Liver (tissue), 9 donors: Measurements from ENCODE around the gene CORO2B. TPM values are rescaled to one million over a fixed set of nuclear protein-coding genes. Genes with fewer than 3 reads are reported as not detected.
A peak's percentile ranks its signal among the peaks of the same experiment; 100 is the strongest.

Source experiments
- DNase-seq: peaks from one replicate; pipeline ENCODE4 v3.0.0-alpha.2; 2017; ENCODE audit warnings: low spot score
- H3K27ac ChIP-seq, 2 donors: one replicate each; pipeline ENCODE4 v1.7.0; 2013; ENCODE audit warnings: inconsistent platforms in 2 of 2, low read length in 2 of 2, control low read depth in 1 of 2, low read depth in 1 of 2, mild to moderate bottlenecking in 1 of 2
- H3K27me3 ChIP-seq, 4 donors: one replicate each; pipeline versions ENCODE4 v1.6.1 to v1.7.0; 2013; ENCODE audit warnings: low read length in 3 of 4, inconsistent platforms in 1 of 4, mild to moderate bottlenecking in 1 of 4, moderate library complexity in 1 of 4; ENCODE audit not compliant: control insufficient read depth in 4 of 4, insufficient read depth in 4 of 4
- H3K36me3 ChIP-seq, 4 donors: one replicate each; pipeline versions ENCODE4 v1.6.1 to v1.7.0; 2013; ENCODE audit warnings: low read length in 3 of 4, mild to moderate bottlenecking in 3 of 4, low read depth in 1 of 4, moderate library complexity in 1 of 4; ENCODE audit not compliant: control insufficient read depth in 4 of 4, insufficient read depth in 3 of 4
- H3K4me1 ChIP-seq, 4 donors: one replicate each; pipeline versions ENCODE4 v1.6.1 to v1.7.0; 2013; ENCODE audit warnings: low read length in 3 of 4, mild to moderate bottlenecking in 3 of 4, moderate library complexity in 1 of 4; ENCODE audit not compliant: control insufficient read depth in 4 of 4, insufficient read depth in 4 of 4
- H3K4me3 ChIP-seq, 3 donors: one replicate each; pipeline versions ENCODE4 v1.6.1 to v1.7.0; 2013; ENCODE audit warnings: low read length in 3 of 3, control low read depth in 1 of 3, low read depth in 1 of 3, mild to moderate bottlenecking in 1 of 3
- H3K9ac ChIP-seq, 2 donors: one replicate each; pipeline ENCODE4 v1.7.0; 2013; ENCODE audit warnings: low read length in 2 of 2, mild to moderate bottlenecking in 2 of 2, moderate library complexity in 2 of 2, control low read depth in 1 of 2, low read depth in 1 of 2
- H3K9me3 ChIP-seq, 4 donors: one replicate each; pipeline versions ENCODE4 v1.6.1 to v1.7.0; 2013; ENCODE audit warnings: low read length in 3 of 4; ENCODE audit not compliant: control insufficient read depth in 4 of 4
- CTCF ChIP-seq: fragments of 150-350 bp; IDR thresholded peaks from 2 replicates; pipeline ENCODE4 v1.5.1; 2017; ENCODE audit warnings: improper control_type of control experiment, low read depth, low read length; ENCODE audit not compliant: missing input control
- EGR1 ChIP-seq, 2 donors: IDR thresholded peaks; 2 replicates each; pipeline ENCODE4 v1.6.1; 2016 to 2018; ENCODE audit warnings: antibody characterized with exemption in 2 of 2, low read depth in 2 of 2
- FOXA1 ChIP-seq: IDR thresholded peaks from 2 replicates; pipeline ENCODE4 v1.6.1; 2016; ENCODE audit warnings: antibody characterized with exemption
- FOXA2 ChIP-seq: IDR thresholded peaks from 2 replicates; pipeline ENCODE4 v1.6.1; 2016; ENCODE audit warnings: antibody characterized with exemption
- GABPA ChIP-seq, 2 donors: IDR thresholded peaks in 1 of 2; conservative IDR thresholded peaks in 1 of 2; 2 replicates each; pipeline ENCODE4 v1.6.1; 2016; ENCODE audit warnings: antibody characterized with exemption in 2 of 2, mild to moderate bottlenecking in 1 of 2, moderate library complexity in 1 of 2
- HNF4A ChIP-seq, 2 donors: conservative IDR thresholded peaks; 2 replicates each; pipeline ENCODE4 v1.6.1; 2016; ENCODE audit warnings: antibody characterized with exemption in 2 of 2, mild to moderate bottlenecking in 2 of 2
- HNF4G ChIP-seq: IDR thresholded peaks from 2 replicates; pipeline ENCODE4 v1.6.1; 2016; ENCODE audit warnings: antibody characterized with exemption
- JUND ChIP-seq, 2 donors: IDR thresholded peaks; 2 replicates each; pipeline ENCODE4 v1.6.1; 2016; ENCODE audit warnings: antibody characterized with exemption in 2 of 2
- MAX ChIP-seq: IDR thresholded peaks from 2 replicates; pipeline ENCODE4 v1.6.1; 2016; ENCODE audit warnings: antibody characterized with exemption
- NR2F2 ChIP-seq: IDR thresholded peaks from 2 replicates; pipeline ENCODE4 v1.6.1; 2016; ENCODE audit warnings: antibody characterized with exemption
- RAD21 ChIP-seq, 2 donors: IDR thresholded peaks; 2 replicates each; pipeline ENCODE4 v1.6.1; 2016; ENCODE audit warnings: antibody characterized with exemption in 2 of 2, mild to moderate bottlenecking in 2 of 2
- RXRA ChIP-seq, 2 donors: IDR thresholded peaks; 2 replicates each; pipeline ENCODE4 v1.6.1; 2017 to 2018; ENCODE audit warnings: antibody characterized with exemption in 2 of 2, mild to moderate bottlenecking in 1 of 2
- SP1 ChIP-seq: IDR thresholded peaks from 2 replicates; pipeline ENCODE4 v1.6.1; 2018; ENCODE audit warnings: antibody characterized with exemption, mild to moderate bottlenecking
- TAF1 ChIP-seq: conservative IDR thresholded peaks from 2 replicates; pipeline ENCODE4 v1.6.1; 2016; ENCODE audit warnings: antibody characterized with exemption, mild to moderate bottlenecking
- YY1 ChIP-seq: IDR thresholded peaks from 2 replicates; pipeline ENCODE4 v1.6.1; 2016; ENCODE audit warnings: antibody characterized with exemption, mild to moderate bottlenecking
- WGBS: extraction: QIAGEN DNeasy Blood & Tissue Kit; methylation state at CpG from one replicate; pipeline ENCODE4 v1.1.7; 2013; 5-methylcytosine and 5-hydroxymethylcytosine counted together
- polyA plus RNA-seq, 2 donors: library from polyadenylated mRNA; stranded (reverse) in 1 of 2; unstranded in 1 of 2; fragments of 200-250 nt in 1 of 2; fragments of >200 nt in 1 of 2; fragmentation: Nextera tagmentation in 1 of 2; extraction: Ambion mirVana in 1 of 2; gene quantifications; one replicate each; pipeline versions ENCODE4 v1.2.1 to v1.2.3, GENCODE V29; 2013 to 2015
- total RNA-seq, 2 donors: library from RNA; depleted of rRNA; stranded (reverse); fragments of >200 nt; gene quantifications; one replicate each; pipeline ENCODE4 v1.2.3, GENCODE V29; 2014
- TF ChIP-seq, protein P1 (sequence below): IDR thresholded peaks from 2 replicates; pipeline ENCODE4 v1.6.1; 2016; ENCODE audit warnings: antibody characterized with exemption
- TF ChIP-seq, protein P2 (sequence below): IDR thresholded peaks from 2 replicates; pipeline ENCODE4 v1.6.1; 2016; ENCODE audit warnings: antibody characterized with exemption
- TF ChIP-seq, protein P3 (sequence below): IDR thresholded peaks from 2 replicates; pipeline ENCODE4 v1.6.1; 2016; ENCODE audit warnings: antibody characterized with exemption, mild to moderate bottlenecking
- donor health status: healthy.
- donor health status: healthy.
- donor health status: healthy.
- donor health status: healthy.
- donor health status: healthy.

Gene CORO2B
- total and polyA plus RNA-seq, 4 donors, result 0.15 to 0.65 (median 0.52) TPM

DNA sequence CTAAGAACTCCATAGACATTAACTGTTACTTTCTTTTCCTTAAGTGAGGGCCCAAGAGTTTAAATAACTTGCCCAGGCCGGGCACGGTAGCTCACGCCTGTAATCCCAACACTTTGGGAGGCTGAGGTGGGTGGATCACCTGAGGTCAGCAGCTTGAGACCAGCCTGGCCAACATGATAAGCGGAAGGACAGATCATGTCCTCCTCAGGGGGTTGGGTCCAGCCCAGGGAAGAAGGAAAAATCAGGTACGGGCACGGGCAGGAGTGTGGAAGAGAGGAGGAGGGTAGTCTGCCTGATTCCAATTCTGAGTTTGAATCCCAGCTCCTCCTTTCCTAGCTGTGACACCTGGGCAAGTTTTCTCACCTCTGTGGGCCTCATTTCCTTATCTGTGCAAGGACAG lies 123.1 kb downstream of the CORO2B start:
- no peak overlapping the region for H3K4me3 ChIP-seq
- no peak overlapping the region for H3K27ac ChIP-seq
- no peak overlapping the region for H3K9ac ChIP-seq
- H3K36me3 ChIP-seq, result no peaks in the 10 kb centered on the region
- peaks cover 0 to 3% (median 1%) of the 10 kb centered on the region in 4 donors for H3K4me1 ChIP-seq
- TF ChIP-seq RXRA (IDR thresholded peaks at IDR 0.05) (no peak), RAD21 (IDR thresholded peaks at IDR 0.05) (no peak), GABPA (IDR thresholded peaks at IDR 0.05 in 1 of 2, conservative IDR thresholded peaks at IDR 0.05 in 1 of 2) (no peak), FOXA1 (no peak), NR2F2 (no peak), JUND (IDR thresholded peaks at IDR 0.05) (no peak), MAX (no peak)
- TF ChIP-seq, protein P1, sequence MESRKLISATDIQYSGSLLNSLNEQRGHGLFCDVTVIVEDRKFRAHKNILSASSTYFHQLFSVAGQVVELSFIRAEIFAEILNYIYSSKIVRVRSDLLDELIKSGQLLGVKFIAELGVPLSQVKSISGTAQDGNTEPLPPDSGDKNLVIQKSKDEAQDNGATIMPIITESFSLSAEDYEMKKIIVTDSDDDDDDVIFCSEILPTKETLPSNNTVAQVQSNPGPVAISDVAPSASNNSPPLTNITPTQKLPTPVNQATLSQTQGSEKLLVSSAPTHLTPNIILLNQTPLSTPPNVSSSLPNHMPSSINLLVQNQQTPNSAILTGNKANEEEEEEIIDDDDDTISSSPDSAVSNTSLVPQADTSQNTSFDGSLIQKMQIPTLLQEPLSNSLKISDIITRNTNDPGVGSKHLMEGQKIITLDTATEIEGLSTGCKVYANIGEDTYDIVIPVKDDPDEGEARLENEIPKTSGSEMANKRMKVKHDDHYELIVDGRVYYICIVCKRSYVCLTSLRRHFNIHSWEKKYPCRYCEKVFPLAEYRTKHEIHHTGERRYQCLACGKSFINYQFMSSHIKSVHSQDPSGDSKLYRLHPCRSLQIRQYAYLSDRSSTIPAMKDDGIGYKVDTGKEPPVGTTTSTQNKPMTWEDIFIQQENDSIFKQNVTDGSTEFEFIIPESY, result no peak
- TF ChIP-seq, protein P2, sequence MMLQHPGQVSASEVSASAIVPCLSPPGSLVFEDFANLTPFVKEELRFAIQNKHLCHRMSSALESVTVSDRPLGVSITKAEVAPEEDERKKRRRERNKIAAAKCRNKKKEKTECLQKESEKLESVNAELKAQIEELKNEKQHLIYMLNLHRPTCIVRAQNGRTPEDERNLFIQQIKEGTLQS, result no peak
- no peak for DNase-seq
- no peaks in the 10 kb centered on the region for H3K27me3 ChIP-seq
- H3K9me3 ChIP-seq, result no peaks in the 10 kb centered on the region
- 93% methylated on average over 6 of the region's 6 CpGs for WGBS

DNA sequence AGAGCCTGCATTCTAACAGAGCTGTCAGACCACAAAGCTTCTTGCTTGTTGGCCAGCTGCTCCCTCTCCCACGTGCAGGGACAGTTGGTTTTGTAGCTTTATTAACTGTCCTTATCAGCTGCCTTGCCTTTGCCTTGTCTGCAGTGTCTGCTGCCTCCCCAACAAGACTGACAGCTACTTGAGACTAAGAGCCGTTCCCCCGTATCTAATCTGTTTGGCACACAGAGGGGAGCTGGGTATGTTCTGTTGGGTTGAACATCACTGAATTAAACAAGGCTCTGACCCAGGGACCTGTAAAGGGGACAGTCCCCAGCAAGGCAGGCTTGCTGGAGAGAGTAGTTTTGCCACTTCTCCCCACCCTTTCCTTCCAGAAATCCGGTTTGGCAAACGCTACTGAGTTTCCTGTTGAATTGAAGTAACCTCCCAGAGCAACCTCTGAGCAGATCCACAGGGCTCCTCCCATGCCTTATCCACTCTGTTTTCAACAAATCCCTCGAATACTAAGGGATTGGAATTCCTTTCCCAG lies 125.8 kb downstream of the CORO2B start:
- Histone ChIP-seq H3K27me3 (no peaks in the 10 kb centered on the region), H3K27ac (no peak overlapping the region), H3K9ac (no peak overlapping the region), H3K9me3 (no peaks in the 10 kb centered on the region), H3K4me1 (peaks cover 0 to 3% (median 1%) of the 10 kb centered on the region in 4 donors), H3K4me3 (no peak overlapping the region), H3K36me3 (no peaks in the 10 kb centered on the region)
- TF ChIP-seq TAF1, result no peak
- TF ChIP-seq, protein P3, sequence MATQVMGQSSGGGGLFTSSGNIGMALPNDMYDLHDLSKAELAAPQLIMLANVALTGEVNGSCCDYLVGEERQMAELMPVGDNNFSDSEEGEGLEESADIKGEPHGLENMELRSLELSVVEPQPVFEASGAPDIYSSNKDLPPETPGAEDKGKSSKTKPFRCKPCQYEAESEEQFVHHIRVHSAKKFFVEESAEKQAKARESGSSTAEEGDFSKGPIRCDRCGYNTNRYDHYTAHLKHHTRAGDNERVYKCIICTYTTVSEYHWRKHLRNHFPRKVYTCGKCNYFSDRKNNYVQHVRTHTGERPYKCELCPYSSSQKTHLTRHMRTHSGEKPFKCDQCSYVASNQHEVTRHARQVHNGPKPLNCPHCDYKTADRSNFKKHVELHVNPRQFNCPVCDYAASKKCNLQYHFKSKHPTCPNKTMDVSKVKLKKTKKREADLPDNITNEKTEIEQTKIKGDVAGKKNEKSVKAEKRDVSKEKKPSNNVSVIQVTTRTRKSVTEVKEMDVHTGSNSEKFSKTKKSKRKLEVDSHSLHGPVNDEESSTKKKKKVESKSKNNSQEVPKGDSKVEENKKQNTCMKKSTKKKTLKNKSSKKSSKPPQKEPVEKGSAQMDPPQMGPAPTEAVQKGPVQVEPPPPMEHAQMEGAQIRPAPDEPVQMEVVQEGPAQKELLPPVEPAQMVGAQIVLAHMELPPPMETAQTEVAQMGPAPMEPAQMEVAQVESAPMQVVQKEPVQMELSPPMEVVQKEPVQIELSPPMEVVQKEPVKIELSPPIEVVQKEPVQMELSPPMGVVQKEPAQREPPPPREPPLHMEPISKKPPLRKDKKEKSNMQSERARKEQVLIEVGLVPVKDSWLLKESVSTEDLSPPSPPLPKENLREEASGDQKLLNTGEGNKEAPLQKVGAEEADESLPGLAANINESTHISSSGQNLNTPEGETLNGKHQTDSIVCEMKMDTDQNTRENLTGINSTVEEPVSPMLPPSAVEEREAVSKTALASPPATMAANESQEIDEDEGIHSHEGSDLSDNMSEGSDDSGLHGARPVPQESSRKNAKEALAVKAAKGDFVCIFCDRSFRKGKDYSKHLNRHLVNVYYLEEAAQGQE, result no peak
- TF ChIP-seq HNF4A (conservative IDR thresholded peaks at IDR 0.05), result no peak
- TF ChIP-seq FOXA2, result no peak
- TF ChIP-seq SP1, result peak; percentile 47
- peak in 1 of 2 donors; percentile 26 for TF ChIP-seq RXRA (IDR thresholded peaks at IDR 0.05)
- peak in 1 of 2 donors; percentile 29 for TF ChIP-seq RAD21 (IDR thresholded peaks at IDR 0.05)
- TF ChIP-seq HNF4G, result no peak
- TF ChIP-seq FOXA1, result no peak
- TF ChIP-seq, protein P1, result no peak
- no peak for TF ChIP-seq YY1
- TF ChIP-seq, protein P2, result no peak
- TF ChIP-seq JUND (IDR thresholded peaks at IDR 0.05), result no peak
- peak; percentile 88 for TF ChIP-seq NR2F2
- no peak for TF ChIP-seq CTCF
- TF ChIP-seq MAX, result peak; percentile 20
- TF ChIP-seq EGR1 (IDR thresholded peaks at IDR 0.05; ENCODE audit: low read depth in 2 of 2), result no peak
- DNase-seq, result peak; percentile 44
- 10% methylated on average over 6 of the region's 6 CpGs for WGBS
